Hematopoietic multipotent progenitor cell treated with erythropoietin and hydrocortisone succinate and interleukin-3 and kit ligand, for 4 days (in vitro differentiated cells): ENCODE data around the gene CCNJL.
"Not testable (repeated sequence)": the region's sequence is repeated elsewhere in the genome, so short reads cannot be mapped to it uniquely, and the experiment has no call there.

Source experiments
- DNase-seq: peaks from one replicate; pipeline ENCODE4 v3.0.0-alpha.2; 2015

Gene CCNJL

GRCh38 chr5:160260881-160261815 lies 51.2 kb downstream of the CCNJL start:
- peak; percentile 98 for DNase-seq

GRCh38 chr5:160260006-160260775 lies 52.2 kb downstream of the CCNJL start:
- no peak for DNase-seq

- DNase-seq = no peak
Measured at GRCh38 chr5:160259341-160259740, 53.0 kb downstream of the CCNJL start.

- no peak for DNase-seq
Measured at GRCh38 chr5:160254706-160255105, 57.7 kb downstream of the CCNJL start.

- DNase-seq = no peak
Measured at GRCh38 chr5:160253441-160253840, 58.9 kb downstream of the CCNJL start.

- DNase-seq = no peak
Measured at GRCh38 chr5:160252916-160253315, 59.4 kb downstream of the CCNJL start.

GRCh38 chr5:160251406-160252155 lies 60.8 kb downstream of the CCNJL start:
- no peak for DNase-seq

- DNase-seq = no peak
Measured at GRCh38 chr5:160250826-160251225, 61.5 kb downstream of the CCNJL start.

GRCh38 chr5:160250226-160250625 lies 62.1 kb downstream of the CCNJL start:
- no peak for DNase-seq

- DNase-seq = not testable (repeated sequence)
Measured at GRCh38 chr5:160249570-160249969, 62.8 kb downstream of the CCNJL start.

GRCh38 chr5:160245506-160246086 lies 66.8 kb downstream of the CCNJL start:
- DNase-seq = no peak

GRCh38 chr5:160242145-160242544 lies 70.2 kb downstream of the CCNJL start:
- DNase-seq = no peak

GRCh38 chr5:160240350-160240749 lies 72.0 kb downstream of the CCNJL start:
- DNase-seq = peak; percentile 30

GRCh38 chr5:160237571-160238093 lies 74.7 kb downstream of the CCNJL start:
- no peak for DNase-seq

GRCh38 chr5:160235731-160236130 lies 76.6 kb downstream of the CCNJL start:
- DNase-seq = no peak

- peak; percentile 73 for DNase-seq
Measured at GRCh38 chr5:160233215-160233614, 79.1 kb downstream of the CCNJL start.

- DNase-seq = no peak
Measured at GRCh38 chr5:160231783-160232342, 80.5 kb downstream of the CCNJL start.

- no peak for DNase-seq
Measured at GRCh38 chr5:160230686-160231527, 81.5 kb downstream of the CCNJL start.

GRCh38 chr5:160229190-160229742 lies 83.1 kb downstream of the CCNJL start, which contains the start of gene FABP6:
TSS of gene FABP6 (plus strand) at chr5:160229506. CDS start at chr5:160229558, 52 bp downstream.
- no peak for DNase-seq

GRCh38 chr5:160227012-160227411 lies 85.4 kb downstream of the CCNJL start:
- no peak for DNase-seq

- no peak for DNase-seq
Measured at GRCh38 chr5:160221082-160221481, 91.3 kb downstream of the CCNJL start.
